ENCODE data around the gene CD27. TPM values are rescaled to one million over a fixed set of nuclear protein-coding genes. Genes with fewer than 3 reads are reported as not detected.

The CD27 gene
- total and polyA plus RNA-seq, 2 of the 8 experiments (the other 6 are each of a cell fraction or from before 2014, with no cell fraction given), result 0.28 to 0.39 TPM

GRCh38 chr12:6405963-6406362 lies 38.8 kb upstream of the CD27 start:
- Histone ChIP-seq H3K4me2 (ENCODE audit: insufficient read depth in 1 of 2, low read depth in 2 of 2, low read length in 2 of 2) (no peak overlapping the region), H4K20me1 (replicated peaks in 1 of 2; ENCODE audit: control insufficient read depth in 1 of 2, insufficient read depth in 2 of 2, low read length in 2 of 2) (no peaks in the 10 kb centered on the region), H3K9me3 (ENCODE audit: insufficient read depth in 2 of 2, low read depth in 1 of 2, low read length in 1 of 2) (no peaks in the 10 kb centered on the region), H2BK15ac (ENCODE audit: low read length) (no peak overlapping the region), H3K18ac (ENCODE audit: extremely low read depth, low read length) (no peak overlapping the region), H2BK20ac (ENCODE audit: low read length) (no peak overlapping the region), H3K9ac (replicated peaks in 1 of 4; ENCODE audit: extremely low read depth in 1 of 4, low read depth in 3 of 4, low read length in 3 of 4) (no peak overlapping the region), H2BK12ac (ENCODE audit: low read depth, low read length) (no peak overlapping the region), H4K91ac (replicated peaks; ENCODE audit: insufficient read length, low read length) (no peak overlapping the region), H3K27me3 (replicated peaks in 1 of 4; ENCODE audit: control insufficient read depth in 3 of 4, extremely low read depth in 1 of 4, insufficient read depth in 3 of 4, low read length in 3 of 4) (no peaks in the 10 kb centered on the region), H3K79me2 (ENCODE audit: control insufficient read depth in 1 of 2, insufficient read depth in 2 of 2, low read length in 2 of 2) (no peaks in the 10 kb centered on the region), H3K36me3 (ENCODE audit: control insufficient read depth in 2 of 4, insufficient read depth in 4 of 4, low read length in 3 of 4) (no peaks in the 10 kb centered on the region), H4K5ac (ENCODE audit: insufficient read length, low read depth, low read length) (no peak overlapping the region), H2BK120ac (replicated peaks; ENCODE audit: low read depth, low read length) (no peak overlapping the region), H2AFZ (ENCODE audit: low read length) (no peak overlapping the region), H3K4ac (replicated peaks; ENCODE audit: insufficient read length, low read depth, low read length) (no peak overlapping the region), H3K4me3 (ENCODE audit: extremely low read depth in 1 of 4, insufficient read depth in 2 of 4, low read depth in 3 of 4, low read length in 4 of 4) (no peak overlapping the region), H3K23ac (ENCODE audit: insufficient read length) (no peak overlapping the region), H2BK5ac (ENCODE audit: low read depth, low read length) (no peak overlapping the region), H3K4me1 (replicated peaks in 1 of 4; ENCODE audit: control insufficient read depth in 3 of 4, insufficient read depth in 4 of 4, low read length in 3 of 4) (no peaks in the 10 kb centered on the region), H3K56ac (replicated peaks; ENCODE audit: insufficient read length, low read depth, low read length) (no peak overlapping the region), H4K8ac (ENCODE audit: extremely low read depth, insufficient read depth, low read length) (no peak overlapping the region), H3K23me2 (ENCODE audit: low read depth, low read length) (no peaks in the 10 kb centered on the region), H2AK5ac (ENCODE audit: low read depth, low read length) (no peak overlapping the region), H3K14ac (ENCODE audit: insufficient read length) (no peak overlapping the region), H3K27ac (ENCODE audit: low read depth, low read length) (no peak overlapping the region), H3K79me1 (ENCODE audit: low read depth, low read length) (no peaks in the 10 kb centered on the region)
- FAIRE-seq (no peak), DNase-seq (ENCODE audit: low read depth in 1 of 2, low spot score in 2 of 2) (no peak)
- CTCF ChIA-PET (ENCODE audit: partially characterized antibody), result no interaction called here
- 87% methylated on average over 6 of the region's 6 CpGs; no CpG with 5 or more reads in 1 of the 2 experiments for WGBS, 2 experiments (ENCODE audit: extremely low coverage in 1 of 2, insufficient coverage in 1 of 2, insufficient read length in 1 of 2, insufficient replicate concordance in 2 of 2, low coverage in 1 of 2, low lambda C conversion rate in 2 of 2, missing lambda C conversion rate in 1 of 2)
- POLR2A ChIA-PET (ENCODE audit: partially characterized antibody), result interaction anchor here (0.8 to 1.0 kb wide), 2 partner anchors 130 to 131 kb away, joined by 3 to 4 read pairs; no protein-coding TSS in a partner anchor
- TF ChIP-seq NRF1 (IDR thresholded peaks at IDR 0.05; ENCODE audit: low read depth, low read length), result no peak
- TF ChIP-seq SRF (IDR thresholded peaks at IDR 0.05; ENCODE audit: low read depth, low read length), result no peak
- no peak for TF ChIP-seq POLR2A (IDR thresholded peaks at IDR 0.05; ENCODE audit: control extremely low read depth in 1 of 2, low read depth in 2 of 2, low read length in 2 of 2)
- TF ChIP-seq RFX5 (IDR thresholded peaks at IDR 0.05; ENCODE audit: borderline replicate concordance, low read depth, low read length), result no peak
- TF ChIP-seq RXRA (IDR thresholded peaks at IDR 0.05; ENCODE audit: insufficient read depth, low read depth, low read length), result no peak
- no peak for TF ChIP-seq POLR2AphosphoS5 (IDR thresholded peaks at IDR 0.05; ENCODE audit: low read depth, low read length)
- TF ChIP-seq RAD21 (IDR thresholded peaks at IDR 0.05 in 1 of 2, conservative IDR thresholded peaks at IDR 0.05 in 1 of 2; ENCODE audit: low read depth in 2 of 2, low read length in 2 of 2), result no peak
- TF ChIP-seq, protein P1, sequence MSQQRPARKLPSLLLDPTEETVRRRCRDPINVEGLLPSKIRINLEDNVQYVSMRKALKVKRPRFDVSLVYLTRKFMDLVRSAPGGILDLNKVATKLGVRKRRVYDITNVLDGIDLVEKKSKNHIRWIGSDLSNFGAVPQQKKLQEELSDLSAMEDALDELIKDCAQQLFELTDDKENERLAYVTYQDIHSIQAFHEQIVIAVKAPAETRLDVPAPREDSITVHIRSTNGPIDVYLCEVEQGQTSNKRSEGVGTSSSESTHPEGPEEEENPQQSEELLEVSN (IDR thresholded peaks at IDR 0.05), result no peak
- no peak for TF ChIP-seq SIX5 (IDR thresholded peaks at IDR 0.05; ENCODE audit: low read depth, low read length)
- TF ChIP-seq FOSL1 (IDR thresholded peaks at IDR 0.05; ENCODE audit: insufficient read depth, low read depth, low read length), result no peak
- TF ChIP-seq HDAC6 (IDR thresholded peaks at IDR 0.05; ENCODE audit: low read depth, low read length), result no peak
- TF ChIP-seq TBP (IDR thresholded peaks at IDR 0.05; ENCODE audit: low read depth, low read length), result no peak
- no peak for TF ChIP-seq RBBP5 (IDR thresholded peaks at IDR 0.05; ENCODE audit: borderline replicate concordance, low read depth, low read length)
